Measurements from ENCODE around the gene CTXN1. TPM values are rescaled to one million over a fixed set of nuclear protein-coding genes. Genes with fewer than 3 reads are reported as not detected.

Gene CTXN1
- total RNA-seq, 1 donor from 2014 or later: 57.8 TPM

- peak overlapping the region; percentile 93 for H3K4me3 Mint-ChIP-seq
- H3K36me3 Mint-ChIP-seq: peaks cover 4% of the 10 kb centered on the region
- no peaks in the 10 kb centered on the region for H3K9me3 Mint-ChIP-seq
- peak; percentile 95 for DNase-seq (ENCODE audit: extremely low spot score, unreplicated experiment)
- H3K27ac Mint-ChIP-seq: peak overlapping the region; percentile 92
- H3K4me1 Mint-ChIP-seq (ENCODE audit: unreplicated experiment): peaks cover 23% of the 10 kb centered on the region
- no peaks in the 10 kb centered on the region for H3K27me3 Mint-ChIP-seq
- TF ChIP-seq, protein P1, sequence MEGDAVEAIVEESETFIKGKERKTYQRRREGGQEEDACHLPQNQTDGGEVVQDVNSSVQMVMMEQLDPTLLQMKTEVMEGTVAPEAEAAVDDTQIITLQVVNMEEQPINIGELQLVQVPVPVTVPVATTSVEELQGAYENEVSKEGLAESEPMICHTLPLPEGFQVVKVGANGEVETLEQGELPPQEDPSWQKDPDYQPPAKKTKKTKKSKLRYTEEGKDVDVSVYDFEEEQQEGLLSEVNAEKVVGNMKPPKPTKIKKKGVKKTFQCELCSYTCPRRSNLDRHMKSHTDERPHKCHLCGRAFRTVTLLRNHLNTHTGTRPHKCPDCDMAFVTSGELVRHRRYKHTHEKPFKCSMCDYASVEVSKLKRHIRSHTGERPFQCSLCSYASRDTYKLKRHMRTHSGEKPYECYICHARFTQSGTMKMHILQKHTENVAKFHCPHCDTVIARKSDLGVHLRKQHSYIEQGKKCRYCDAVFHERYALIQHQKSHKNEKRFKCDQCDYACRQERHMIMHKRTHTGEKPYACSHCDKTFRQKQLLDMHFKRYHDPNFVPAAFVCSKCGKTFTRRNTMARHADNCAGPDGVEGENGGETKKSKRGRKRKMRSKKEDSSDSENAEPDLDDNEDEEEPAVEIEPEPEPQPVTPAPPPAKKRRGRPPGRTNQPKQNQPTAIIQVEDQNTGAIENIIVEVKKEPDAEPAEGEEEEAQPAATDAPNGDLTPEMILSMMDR (conservative IDR thresholded peaks at IDR 0.05): peak; percentile 99
These were observed 624 bp downstream of the CTXN1 start for GRCh38 chr19:7925171-7925851.

GRCh38 chr19:7924651-7925170 lies 1.2 kb downstream of the CTXN1 start:
- H3K4me3 Mint-ChIP-seq: peak overlapping the region; percentile 73
- peaks cover 27% of the 10 kb centered on the region for H3K4me1 Mint-ChIP-seq (ENCODE audit: unreplicated experiment)
- H3K27ac Mint-ChIP-seq: peak overlapping the region; percentile 70
- H3K27me3 Mint-ChIP-seq: peaks cover 5% of the 10 kb centered on the region
- no peak for DNase-seq (ENCODE audit: extremely low spot score, unreplicated experiment)
- H3K9me3 Mint-ChIP-seq: no peaks in the 10 kb centered on the region
- TF ChIP-seq, protein P1 (conservative IDR thresholded peaks at IDR 0.05): no peak
- peaks cover 4% of the 10 kb centered on the region for H3K36me3 Mint-ChIP-seq

DNA sequence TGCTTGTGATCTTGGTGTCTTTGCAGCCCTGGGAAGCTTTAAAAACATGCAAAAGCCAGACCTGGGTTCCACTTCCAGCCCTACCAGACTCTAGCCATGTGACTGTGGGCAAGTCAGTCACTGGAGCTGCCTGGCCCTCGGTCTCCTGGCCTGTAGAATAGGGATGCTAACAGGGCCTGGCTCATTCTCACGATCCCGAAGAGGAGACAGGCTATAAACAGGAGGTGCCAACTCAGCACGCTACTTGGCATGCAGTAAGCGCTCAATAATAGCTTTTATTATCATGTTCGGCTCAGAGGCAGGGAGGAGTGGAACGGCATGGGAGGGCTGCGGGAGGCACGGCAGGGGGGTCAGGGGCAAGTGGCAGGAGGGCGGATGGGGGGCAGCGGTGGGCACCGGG lies 1.7 kb downstream of the CTXN1 start:
- Mint-ChIP-seq H3K9me3 (no peaks in the 10 kb centered on the region), H3K4me1 (ENCODE audit: unreplicated experiment) (peaks cover 28% of the 10 kb centered on the region), H3K27ac (peak overlapping the region; percentile 70), H3K36me3 (peaks cover 4% of the 10 kb centered on the region), H3K4me3 (peak overlapping the region; percentile 82), H3K27me3 (peaks cover 7% of the 10 kb centered on the region)
- no peak for DNase-seq (ENCODE audit: extremely low spot score, unreplicated experiment)
- TF ChIP-seq, protein P1 (conservative IDR thresholded peaks at IDR 0.05): no peak

DNA sequence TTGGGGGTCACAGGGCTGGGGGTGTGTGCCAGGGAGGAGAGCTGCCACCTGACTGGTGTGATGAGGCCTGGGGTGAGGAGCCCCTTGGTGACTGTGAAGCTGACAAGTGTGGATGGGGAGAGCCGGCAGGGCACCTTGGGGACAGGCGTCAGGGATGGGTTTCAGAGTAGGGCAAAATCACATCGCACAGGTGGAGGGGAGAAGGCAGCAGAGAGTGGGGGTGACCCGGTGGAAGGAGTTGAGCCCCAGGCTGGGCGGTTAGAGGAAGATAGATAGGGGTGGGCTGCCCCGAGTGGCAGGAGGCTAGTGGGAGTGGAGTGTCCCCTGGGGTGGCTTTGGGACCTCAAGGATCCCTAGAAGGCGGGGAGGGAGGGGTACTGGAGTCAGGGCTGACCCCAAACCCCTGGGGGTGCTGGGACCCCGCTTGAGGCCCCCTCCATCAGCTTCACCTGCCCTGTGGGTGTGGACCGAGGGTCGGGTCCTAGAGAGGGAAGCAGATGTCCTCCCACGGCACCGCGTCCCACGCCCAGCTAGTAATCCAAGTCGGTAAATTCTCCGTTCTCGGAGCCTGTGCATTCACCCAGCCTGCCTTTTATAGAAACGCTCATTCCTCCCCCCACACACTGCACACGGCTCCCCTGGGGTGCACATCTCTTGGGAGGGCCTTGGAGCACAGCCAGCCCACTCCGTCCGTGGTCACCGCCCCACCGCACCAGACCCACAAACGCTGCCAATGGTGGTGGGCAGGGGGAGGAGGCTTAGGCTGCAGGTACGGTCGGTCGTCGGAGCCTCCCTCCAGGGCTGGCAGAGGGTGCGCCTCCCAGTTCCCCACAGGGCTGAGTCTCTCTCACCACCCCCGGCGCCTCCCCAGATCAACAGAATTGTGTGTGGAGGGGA lies 2.4 kb downstream of the CTXN1 start:
- Mint-ChIP-seq H3K27me3 (peaks cover 8% of the 10 kb centered on the region), H3K4me3 (peak overlapping the region; percentile 65), H3K27ac (peak overlapping the region; percentile 43), H3K36me3 (peaks cover 3% of the 10 kb centered on the region), H3K4me1 (ENCODE audit: unreplicated experiment) (peaks cover 22% of the 10 kb centered on the region), H3K9me3 (no peaks in the 10 kb centered on the region)
- no peak for DNase-seq (ENCODE audit: extremely low spot score, unreplicated experiment)
- TF ChIP-seq, protein P1 (conservative IDR thresholded peaks at IDR 0.05): no peak

GRCh38 chr19:7922836-7923195 lies 3.1 kb downstream of the CTXN1 start:
- H3K4me3 Mint-ChIP-seq: peak overlapping the region; percentile 65
- H3K27me3 Mint-ChIP-seq: peaks cover 15% of the 10 kb centered on the region
- peak overlapping the region; percentile 43 for H3K27ac Mint-ChIP-seq
- H3K4me1 Mint-ChIP-seq (ENCODE audit: unreplicated experiment): peaks cover 17% of the 10 kb centered on the region
- DNase-seq (ENCODE audit: extremely low spot score, unreplicated experiment): no peak
- TF ChIP-seq, protein P1 (conservative IDR thresholded peaks at IDR 0.05): no peak
- no peaks in the 10 kb centered on the region for H3K36me3 Mint-ChIP-seq
- no peaks in the 10 kb centered on the region for H3K9me3 Mint-ChIP-seq

Data from type B pancreatic cell (in vitro differentiated cells).